TTC549 (cell line): ENCODE data around the gene GTF2A1.

ENCODE experiments used
- FAIRE-seq: peaks from 2 replicates; lab custom pipeline; 2012; peaks lifted over from hg19 to GRCh38; lab: Jason Lieb, UNC

Gene GTF2A1

GRCh38 chr14:81132468-81132867, 88.3 kb downstream of the GTF2A1 start:
- no peak for FAIRE-seq

DNA sequence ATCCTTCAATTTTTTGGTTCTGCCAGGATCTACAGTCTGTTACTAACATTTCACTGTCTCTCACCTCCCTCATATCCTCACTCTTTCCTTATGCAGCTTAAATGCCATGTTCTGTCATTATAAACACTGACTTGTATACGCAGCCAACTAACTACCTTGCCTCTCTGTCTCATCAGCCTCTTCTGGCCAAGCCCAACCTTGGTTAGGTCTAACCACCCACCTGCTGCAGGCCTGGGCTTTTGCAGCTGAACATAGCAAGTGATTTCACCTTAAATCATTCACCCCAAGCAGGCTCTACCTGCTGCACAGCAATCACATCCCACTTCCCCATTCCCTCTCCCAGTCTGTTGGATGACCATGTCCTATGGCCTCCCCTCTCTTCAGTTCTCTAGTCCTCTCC, 91.5 kb downstream of the GTF2A1 start:
- FAIRE-seq: no peak

- no peak for FAIRE-seq
These were observed 93.0 kb downstream of the GTF2A1 start for GRCh38 chr14:81127785-81128184.

DNA sequence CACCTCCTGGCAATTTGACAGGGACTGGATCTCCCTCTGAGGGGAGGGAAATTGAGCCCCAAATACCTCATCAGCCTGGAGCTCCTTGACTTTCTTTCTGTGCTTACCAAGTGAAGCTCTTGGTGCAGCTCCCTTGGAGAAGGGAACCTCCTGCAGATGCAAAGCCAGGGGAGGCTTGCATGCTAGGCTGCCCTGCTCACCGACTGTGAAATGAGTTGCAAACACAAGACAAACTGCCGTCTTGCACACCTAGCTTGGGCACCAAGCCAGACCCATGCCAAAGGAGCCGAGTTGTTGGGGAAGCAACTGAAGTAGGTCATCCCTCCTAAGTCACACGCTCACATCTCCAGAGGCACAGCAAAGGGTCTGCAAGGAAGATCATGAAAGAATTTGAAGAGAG, 95.2 kb downstream of the GTF2A1 start:
- no peak for FAIRE-seq
